Endothelial cell of umbilical vein (primary cell): ENCODE results near the gene KRTAP10-6. TPM values are rescaled to one million over a fixed set of nuclear protein-coding genes. Genes with fewer than 3 reads are reported as not detected.

Experiments
- BruUV-seq: library from RNA; stranded (reverse); fragments of 400-500 nt; replicated peaks from 2 replicates; lab custom pipeline; 2021; lab: Mats Ljungman, UMichigan
- CTCF ChIA-PET: fragments of 300-600, 350-600 bp; sonication (Branson Sonifier 250); formaldehyde crosslinking; loops from one replicate; lab custom pipeline; 2021; ENCODE audit warnings: antibody characterized with exemption, inconsistent platforms; lab: Charles Lee
- POLR2A ChIA-PET: fragments of 300-600, 350-600 bp; sonication (Branson Sonifier 250); formaldehyde crosslinking; loops from one replicate; lab custom pipeline; 2021; ENCODE audit warnings: antibody characterized with exemption, inconsistent platforms; lab: Charles Lee
- DNase-seq: peaks from one replicate; pipeline ENCODE4 v3.0.0-alpha.2; 2011; ENCODE audit warnings: low read depth, low spot score
- FAIRE-seq: peaks from 2 replicates; lab custom pipeline; 2011; peaks lifted over from hg19 to GRCh38; lab: Jason Lieb, UNC
- H2AFZ ChIP-seq: 2 replicates; pipeline ENCODE4 v1.6.0; 2012; ENCODE audit warnings: low read depth, low read length, control low read depth, inconsistent platforms
- H3K27ac ChIP-seq: 2 replicates; pipeline ENCODE4 v1.5.1; 2011; ENCODE audit warnings: low read depth, mild to moderate bottlenecking, control low read depth, low read length, moderate library complexity; ENCODE audit not compliant: insufficient read depth
- H3K27me3 ChIP-seq, 2 experiments: 2 replicates each; pipeline versions ENCODE4 v1.6.0 to v1.6.1; 2011; ENCODE audit warnings: low read length in 2 of 2, mixed read lengths in 1 of 2; ENCODE audit not compliant: control insufficient read depth in 2 of 2, insufficient read depth in 2 of 2
- H3K36me3 ChIP-seq, 2 experiments: 2 replicates in 1 of 2; 3 replicates in 1 of 2; pipeline ENCODE4 v1.5.1; 2011; ENCODE audit warnings: low read length in 2 of 2, mild to moderate bottlenecking in 1 of 2, moderate library complexity in 1 of 2; ENCODE audit not compliant: control insufficient read depth in 2 of 2, insufficient read depth in 2 of 2; ENCODE audit errors: extremely low read depth in 1 of 2
- H3K4me1 ChIP-seq: 3 replicates; pipeline ENCODE4 v1.5.1; 2011; ENCODE audit warnings: mild to moderate bottlenecking, low read length; ENCODE audit not compliant: control insufficient read depth, insufficient read depth; ENCODE audit errors: extremely low read depth
- H3K4me2 ChIP-seq: 2 replicates; pipeline ENCODE4 v1.6.1; 2011; ENCODE audit warnings: low read length, control low read depth, mixed read lengths; ENCODE audit not compliant: insufficient read depth
- H3K4me3 ChIP-seq, 3 experiments: fragments of 200-600 bp in 1 of 3; sonication (generic), shearing (Covaris generic) in 1 of 3; replicated peaks in 1 of 3; 2 replicates each; pipeline ENCODE4 v1.5.1; 2011 to 2016; ENCODE audit warnings: control low read depth in 3 of 3, low read length in 3 of 3, mild to moderate bottlenecking in 2 of 3, inconsistent platforms in 1 of 3, low read depth in 1 of 3, moderate library complexity in 1 of 3; ENCODE audit not compliant: insufficient read depth in 1 of 3
- H3K79me2 ChIP-seq: 2 replicates; pipeline ENCODE4 v1.6.0; 2012; ENCODE audit warnings: low read length, inconsistent platforms; ENCODE audit not compliant: control insufficient read depth, insufficient read depth
- H3K9ac ChIP-seq: replicated peaks from 2 replicates; pipeline ENCODE3; 2011; ENCODE audit warnings: low read length, control low read depth; ENCODE audit not compliant: insufficient read depth; ENCODE audit errors: extremely low read depth
- H3K9me1 ChIP-seq: replicated peaks from 3 replicates; pipeline ENCODE4 v1.6.0; 2011; ENCODE audit warnings: mild to moderate bottlenecking, low read length; ENCODE audit not compliant: control insufficient read depth, insufficient read depth; ENCODE audit errors: extremely low read depth
- H3K9me3 ChIP-seq: replicated peaks from 2 replicates; pipeline ENCODE4 v1.5.1; 2012; ENCODE audit warnings: low read length, inconsistent platforms; ENCODE audit not compliant: control insufficient read depth, insufficient read depth
- H4K20me1 ChIP-seq: replicated peaks from 2 replicates; pipeline ENCODE3; 2011; ENCODE audit warnings: mild to moderate bottlenecking, low read length; ENCODE audit not compliant: control insufficient read depth, insufficient read depth; ENCODE audit errors: extremely low read depth
- EZH2 ChIP-seq: IDR thresholded peaks from 2 replicates; pipeline ENCODE4 v1.6.1; 2012; ENCODE audit warnings: borderline replicate concordance, low read depth, mild to moderate bottlenecking, moderate library complexity, low read length, inconsistent platforms; ENCODE audit not compliant: severe bottlenecking
- FOS ChIP-seq: IDR thresholded peaks from 2 replicates; pipeline ENCODE4 v1.6.1; 2011; ENCODE audit warnings: mild to moderate bottlenecking, low read length, moderate library complexity, borderline replicate concordance; ENCODE audit not compliant: insufficient read depth
- JUN ChIP-seq: IDR thresholded peaks from 2 replicates; pipeline ENCODE4 v1.6.1; 2011; ENCODE audit warnings: borderline replicate concordance, low read depth; ENCODE audit not compliant: insufficient read length, insufficient read depth
- POLR2A ChIP-seq: IDR thresholded peaks from 2 replicates; pipeline ENCODE4 v1.6.1; 2012; ENCODE audit warnings: low read depth, mild to moderate bottlenecking, control low read depth, low read length
- POLR2AphosphoS5 ChIP-seq: IDR thresholded peaks from 2 replicates; pipeline ENCODE4 v1.6.1; 2012; ENCODE audit warnings: low read depth, mild to moderate bottlenecking, control low read depth, low read length, moderate library complexity; ENCODE audit not compliant: insufficient read depth
- dilution Hi-C: fragments of 300-500 bp; cut with MboI; formaldehyde crosslinking; loops from one replicate; pipeline ENCODE4 v1.15.0; 2019; ENCODE audit warnings: low sequenced_read_pairs; ENCODE audit not compliant: extremely low pct_ligation_motif_present
- intact Hi-C: fragments of 100-400 bp; cut with micrococcal nuclease; formaldehyde crosslinking; loops from one replicate; pipeline ENCODE4 v1.10.0; 2022
- polyA plus RNA-seq, 4 experiments: library from polyadenylated mRNA; depleted of rRNA in 3 of 4; stranded (reverse) in 3 of 4; unstranded in 1 of 4; fragments of >200 nt; gene quantifications; 2 replicates each; pipeline versions ENCODE4 v1.2.1 to v1.2.3, GENCODE V29; 2011 to 2012; ENCODE audit warnings: missing spikeins in 1 of 4
- total RNA-seq: library from RNA; stranded (reverse); gene quantifications from 2 replicates; pipeline ENCODE4 v1.2.3, GENCODE V29; 2021
- TF ChIP-seq, protein P1 (sequence below): IDR thresholded peaks from 2 replicates; pipeline ENCODE4 v1.6.1; 2011; ENCODE audit not compliant: insufficient read depth, insufficient read length
- TF ChIP-seq, protein P2 (sequence below), 2 donors: IDR thresholded peaks; 1 replicate in 1 of 2; 2 replicates in 1 of 2; pipeline ENCODE4 v1.5.1; 2011; ENCODE audit warnings: low read length in 2 of 2, mild to moderate bottlenecking in 2 of 2, moderate library complexity in 2 of 2, control low read depth in 1 of 2, inconsistent platforms in 1 of 2, low read depth in 1 of 2; ENCODE audit not compliant: insufficient read depth in 1 of 2; ENCODE audit errors: extremely low read depth in 1 of 2

The KRTAP10-6 gene
- total and polyA plus RNA-seq, 2 donors (not counting 3 experiments of a cell fraction or from before 2014, with no cell fraction given), result not detected

DNA sequence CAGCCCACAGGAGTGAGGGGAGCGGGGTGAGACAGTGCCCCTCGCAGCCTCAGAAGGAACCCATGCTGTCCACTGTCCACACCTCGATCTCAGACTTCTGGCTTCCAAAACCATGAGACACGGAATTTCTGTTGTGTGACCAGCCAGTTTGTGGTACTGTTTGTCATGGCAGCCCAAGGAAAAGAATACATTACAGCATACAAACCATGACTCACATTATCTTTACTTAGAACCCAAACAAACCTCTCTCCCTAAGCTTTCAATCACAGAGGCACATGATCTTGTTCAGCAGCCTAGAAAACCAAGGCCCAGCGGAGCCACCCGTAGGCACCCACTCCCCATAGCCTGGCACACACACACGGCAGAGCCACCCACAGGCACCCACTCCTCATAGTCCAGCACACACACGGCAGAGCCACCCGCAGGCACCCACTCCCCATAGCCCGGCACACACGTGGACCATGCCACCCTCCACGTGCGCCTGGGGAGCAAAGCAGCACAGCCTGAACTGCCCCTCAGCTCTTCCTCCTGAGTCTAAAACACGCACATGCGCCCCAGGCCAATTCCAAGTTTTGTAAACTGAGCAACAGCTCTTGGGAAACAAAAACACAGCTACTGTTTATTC, 19.2 kb downstream of the KRTAP10-6 start:
- Histone ChIP-seq H3K9ac (no peak overlapping the region), H3K27ac (no peak overlapping the region), H3K9me1 (no peaks in the 10 kb centered on the region), H3K4me3 (no peak overlapping the region), H4K20me1 (no peaks in the 10 kb centered on the region), H3K9me3 (no peaks in the 10 kb centered on the region), H3K27me3 (no peaks in the 10 kb centered on the region), H3K79me2 (no peaks in the 10 kb centered on the region), H3K36me3 (no peaks in the 10 kb centered on the region), H3K4me2 (no peak overlapping the region), H2AFZ (no peak overlapping the region), H3K4me1 (no peaks in the 10 kb centered on the region)
- no TSS peak for BruUV-seq
- CTCF ChIA-PET, result interaction anchor here (0.7 kb wide), 1 partner anchor 19 kb away, joined by 3 read pairs; the partner anchor contains the start of gene KRTAP10-6
- FAIRE-seq (no peak), DNase-seq (no peak)
- dilution Hi-C loops, result no loop called here
- POLR2A ChIA-PET, result no interaction called here
- TF ChIP-seq EZH2 (no peak), FOS (no peak), POLR2AphosphoS5 (no peak), JUN (no peak), POLR2A (no peak)
- TF ChIP-seq, protein P1, sequence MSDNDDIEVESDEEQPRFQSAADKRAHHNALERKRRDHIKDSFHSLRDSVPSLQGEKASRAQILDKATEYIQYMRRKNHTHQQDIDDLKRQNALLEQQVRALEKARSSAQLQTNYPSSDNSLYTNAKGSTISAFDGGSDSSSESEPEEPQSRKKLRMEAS, result no peak
- TF ChIP-seq, protein P2, sequence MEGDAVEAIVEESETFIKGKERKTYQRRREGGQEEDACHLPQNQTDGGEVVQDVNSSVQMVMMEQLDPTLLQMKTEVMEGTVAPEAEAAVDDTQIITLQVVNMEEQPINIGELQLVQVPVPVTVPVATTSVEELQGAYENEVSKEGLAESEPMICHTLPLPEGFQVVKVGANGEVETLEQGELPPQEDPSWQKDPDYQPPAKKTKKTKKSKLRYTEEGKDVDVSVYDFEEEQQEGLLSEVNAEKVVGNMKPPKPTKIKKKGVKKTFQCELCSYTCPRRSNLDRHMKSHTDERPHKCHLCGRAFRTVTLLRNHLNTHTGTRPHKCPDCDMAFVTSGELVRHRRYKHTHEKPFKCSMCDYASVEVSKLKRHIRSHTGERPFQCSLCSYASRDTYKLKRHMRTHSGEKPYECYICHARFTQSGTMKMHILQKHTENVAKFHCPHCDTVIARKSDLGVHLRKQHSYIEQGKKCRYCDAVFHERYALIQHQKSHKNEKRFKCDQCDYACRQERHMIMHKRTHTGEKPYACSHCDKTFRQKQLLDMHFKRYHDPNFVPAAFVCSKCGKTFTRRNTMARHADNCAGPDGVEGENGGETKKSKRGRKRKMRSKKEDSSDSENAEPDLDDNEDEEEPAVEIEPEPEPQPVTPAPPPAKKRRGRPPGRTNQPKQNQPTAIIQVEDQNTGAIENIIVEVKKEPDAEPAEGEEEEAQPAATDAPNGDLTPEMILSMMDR (IDR thresholded peaks at IDR 0.05; ENCODE audit: extremely low read depth in 1 of 2, insufficient read depth in 1 of 2, low read depth in 1 of 2, low read length in 2 of 2), result no peak
- intact Hi-C loops, result no loop called here
